IMR-90 (cell line): ENCODE data around the gene TMEM170A.

Experiments
- CEBPB ChIP-seq: IDR thresholded peaks from 2 replicates; pipeline ENCODE4 v1.6.1; 2012; ENCODE audit warnings: low read depth, low read length, improper control_type of control experiment
- POLR2A ChIP-seq: IDR thresholded peaks from 2 replicates; pipeline ENCODE4 v1.6.1; 2012; ENCODE audit warnings: mild to moderate bottlenecking, low read depth, low read length
- RAD21 ChIP-seq: IDR thresholded peaks from 2 replicates; pipeline ENCODE4 v1.6.1; 2012; ENCODE audit warnings: low read length, improper control_type of control experiment
- RCOR1 ChIP-seq: IDR thresholded peaks from 2 replicates; pipeline ENCODE4 v1.6.1; 2012; ENCODE audit warnings: mild to moderate bottlenecking, low read length, improper control_type of control experiment; ENCODE audit not compliant: insufficient replicate concordance
- RFX5 ChIP-seq: IDR thresholded peaks from 2 replicates; pipeline ENCODE4 v1.8.0; 2012; ENCODE audit warnings: low read depth, mild to moderate bottlenecking, low read length, moderate library complexity
- USF2 ChIP-seq: fragments of 150-350 bp; IDR thresholded peaks from 2 replicates; pipeline ENCODE4 v1.6.1; 2017; ENCODE audit warnings: mild to moderate bottlenecking, antibody characterized with exemption, low read length, low read depth
- TF ChIP-seq, protein P1 (sequence below): conservative IDR thresholded peaks from 2 replicates; pipeline ENCODE4 v1.5.1; 2012; ENCODE audit warnings: mild to moderate bottlenecking, low read depth, low read length, improper control_type of control experiment

GRCh38 chr16:75483222-75483621 lies 18.7 kb upstream of the TMEM170A start:
- no peak for TF ChIP-seq CEBPB
- TF ChIP-seq, protein P1, sequence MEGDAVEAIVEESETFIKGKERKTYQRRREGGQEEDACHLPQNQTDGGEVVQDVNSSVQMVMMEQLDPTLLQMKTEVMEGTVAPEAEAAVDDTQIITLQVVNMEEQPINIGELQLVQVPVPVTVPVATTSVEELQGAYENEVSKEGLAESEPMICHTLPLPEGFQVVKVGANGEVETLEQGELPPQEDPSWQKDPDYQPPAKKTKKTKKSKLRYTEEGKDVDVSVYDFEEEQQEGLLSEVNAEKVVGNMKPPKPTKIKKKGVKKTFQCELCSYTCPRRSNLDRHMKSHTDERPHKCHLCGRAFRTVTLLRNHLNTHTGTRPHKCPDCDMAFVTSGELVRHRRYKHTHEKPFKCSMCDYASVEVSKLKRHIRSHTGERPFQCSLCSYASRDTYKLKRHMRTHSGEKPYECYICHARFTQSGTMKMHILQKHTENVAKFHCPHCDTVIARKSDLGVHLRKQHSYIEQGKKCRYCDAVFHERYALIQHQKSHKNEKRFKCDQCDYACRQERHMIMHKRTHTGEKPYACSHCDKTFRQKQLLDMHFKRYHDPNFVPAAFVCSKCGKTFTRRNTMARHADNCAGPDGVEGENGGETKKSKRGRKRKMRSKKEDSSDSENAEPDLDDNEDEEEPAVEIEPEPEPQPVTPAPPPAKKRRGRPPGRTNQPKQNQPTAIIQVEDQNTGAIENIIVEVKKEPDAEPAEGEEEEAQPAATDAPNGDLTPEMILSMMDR: no peak
- no peak for TF ChIP-seq RFX5
- no peak for TF ChIP-seq USF2
- TF ChIP-seq RAD21: no peak
- no peak for TF ChIP-seq POLR2A
- TF ChIP-seq RCOR1: no peak
